ACC112 (cell line): ENCODE measurements around the gene SENP8.
"Not testable (repeated sequence)": the region's sequence is repeated elsewhere in the genome, so short reads cannot be mapped to it uniquely, and the experiment has no call there.

Experiments used
- H2AFZ ChIP-seq: fragments of 200-600 bp; sonication (generic); one replicate; pipeline ENCODE4 v1.6.0; 2017; ENCODE audit warnings: antibody characterized with exemption, low read length; ENCODE audit not compliant: unreplicated experiment
- H3K27ac ChIP-seq: fragments of 200-600 bp; sonication (generic); 2 replicates; pipeline ENCODE4 v1.5.1; 2014; ENCODE audit warnings: low read depth, mild to moderate bottlenecking, antibody characterized with exemption, low read length, moderate library complexity
- H3K27me3 ChIP-seq: fragments of 200-600 bp; sonication (generic); 2 replicates; pipeline ENCODE4 v1.6.1; 2014; ENCODE audit warnings: mild to moderate bottlenecking, antibody characterized with exemption, low read length, moderate library complexity, mixed read lengths; ENCODE audit not compliant: insufficient read depth
- H3K36me3 ChIP-seq: fragments of 200-600 bp; sonication (generic); 2 replicates; pipeline ENCODE4 v1.6.1; 2016; ENCODE audit warnings: mild to moderate bottlenecking, antibody characterized with exemption, low read length, moderate library complexity, mixed read lengths; ENCODE audit not compliant: insufficient read depth
- H3K4me1 ChIP-seq: fragments of 200-600 bp; sonication (generic); one replicate; pipeline ENCODE4 v1.6.1; 2016; ENCODE audit warnings: low read length, mixed read lengths; ENCODE audit not compliant: insufficient read depth, unreplicated experiment, control insufficient read depth
- H3K4me3 ChIP-seq: fragments of 200-600 bp; sonication (generic); 2 replicates; pipeline ENCODE4 v1.5.1; 2014; ENCODE audit warnings: mild to moderate bottlenecking, low read depth, low read length
- H3K79me2 ChIP-seq: fragments of 200-600 bp; sonication (generic); one replicate; pipeline ENCODE4 v1.6.0; 2016; ENCODE audit warnings: low read length; ENCODE audit not compliant: control insufficient read depth, unreplicated experiment, insufficient read depth

Gene SENP8

DNA sequence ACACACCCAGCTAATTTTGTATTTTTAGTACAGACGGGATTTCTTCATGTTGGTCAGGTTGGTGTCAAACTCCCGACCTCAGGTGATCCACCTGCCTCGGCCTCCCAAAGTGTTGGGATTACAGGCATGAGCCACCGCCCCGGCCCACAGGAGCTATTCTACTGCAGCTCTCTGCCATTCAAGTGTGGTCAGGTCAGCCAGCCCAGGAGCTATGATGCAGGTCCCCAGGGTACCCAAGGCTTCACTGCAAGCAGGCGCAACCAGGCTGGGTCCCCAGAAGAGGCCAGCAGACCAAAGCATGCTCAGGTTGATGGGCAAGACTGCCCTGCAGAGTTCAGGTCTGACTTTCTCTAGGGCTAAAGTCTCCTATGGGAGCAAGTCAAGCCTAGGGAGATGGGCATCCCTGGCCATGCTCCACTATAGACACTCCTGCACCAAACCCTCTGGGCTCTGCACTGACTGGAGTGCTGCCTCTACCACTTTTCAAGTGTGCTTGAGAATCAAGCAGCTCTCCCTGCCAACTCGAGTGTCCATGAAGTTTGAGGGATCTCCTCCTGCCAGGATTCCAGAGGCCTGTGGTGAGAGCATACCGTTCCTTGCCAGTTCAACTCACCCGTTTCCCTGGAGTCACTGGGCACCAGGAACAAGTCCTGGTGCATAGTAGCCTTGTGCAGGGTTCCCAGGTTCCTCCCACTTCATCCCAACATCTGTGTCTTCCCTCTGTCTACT, 31.1 kb upstream of the SENP8 start:
- no peaks in the 10 kb centered on the region for H3K27me3 ChIP-seq
- no peaks in the 10 kb centered on the region for H3K79me2 ChIP-seq
- no peaks in the 10 kb centered on the region for H3K4me1 ChIP-seq
- H2AFZ ChIP-seq = no peak overlapping the region
- H3K4me3 ChIP-seq = no peak overlapping the region
- H3K27ac ChIP-seq = no peak overlapping the region
- H3K36me3 ChIP-seq = no peaks in the 10 kb centered on the region

DNA sequence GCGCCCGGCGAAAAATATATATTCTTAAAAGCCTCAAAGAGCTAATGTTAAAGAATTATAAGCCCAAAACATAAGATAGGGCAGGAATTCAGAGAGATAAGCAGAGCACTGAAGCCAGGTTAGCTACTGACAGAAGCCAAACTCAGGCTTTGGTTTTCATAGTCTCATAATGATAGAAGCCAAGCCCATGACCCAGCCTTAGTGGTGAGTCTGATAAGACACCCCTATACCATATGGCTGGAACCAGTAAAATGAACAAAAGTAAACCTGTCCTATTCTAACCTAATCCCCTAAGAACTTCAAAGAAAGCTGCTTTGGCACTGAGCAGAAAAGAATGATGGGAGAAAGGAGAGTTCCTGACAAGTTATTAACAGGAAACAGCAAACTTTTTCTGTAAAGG, 26.2 kb upstream of the SENP8 start:
- H3K27ac ChIP-seq = no peak overlapping the region
- H2AFZ ChIP-seq = no peak overlapping the region
- H3K36me3 ChIP-seq = no peaks in the 10 kb centered on the region
- no peaks in the 10 kb centered on the region for H3K4me1 ChIP-seq
- peaks cover 5% of the 10 kb centered on the region for H3K79me2 ChIP-seq
- H3K4me3 ChIP-seq = no peak overlapping the region
- H3K27me3 ChIP-seq = no peaks in the 10 kb centered on the region

DNA sequence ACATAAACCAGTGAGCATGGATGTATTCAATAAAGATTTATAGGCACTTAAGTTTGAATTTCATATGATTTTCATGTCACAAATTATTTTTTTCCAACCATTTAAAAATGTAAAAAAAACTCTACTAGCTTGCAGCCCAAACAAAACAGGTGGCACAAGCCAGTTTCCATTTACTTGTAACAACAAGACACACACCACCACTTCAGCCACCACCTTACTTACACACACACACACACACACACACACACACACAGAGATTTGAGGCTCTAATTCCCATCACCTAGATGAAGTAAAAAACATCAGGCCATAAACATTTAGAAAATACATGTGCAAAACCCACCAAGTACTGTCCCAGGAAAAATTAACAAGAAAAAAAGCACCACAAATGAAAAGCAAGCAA, 25.5 kb upstream of the SENP8 start:
- no peaks in the 10 kb centered on the region for H3K4me1 ChIP-seq
- no peaks in the 10 kb centered on the region for H3K27me3 ChIP-seq
- H3K36me3 ChIP-seq = no peaks in the 10 kb centered on the region
- no peak overlapping the region for H3K4me3 ChIP-seq
- H3K27ac ChIP-seq = no peak overlapping the region
- no peak overlapping the region for H2AFZ ChIP-seq
- peaks cover 8% of the 10 kb centered on the region for H3K79me2 ChIP-seq

DNA sequence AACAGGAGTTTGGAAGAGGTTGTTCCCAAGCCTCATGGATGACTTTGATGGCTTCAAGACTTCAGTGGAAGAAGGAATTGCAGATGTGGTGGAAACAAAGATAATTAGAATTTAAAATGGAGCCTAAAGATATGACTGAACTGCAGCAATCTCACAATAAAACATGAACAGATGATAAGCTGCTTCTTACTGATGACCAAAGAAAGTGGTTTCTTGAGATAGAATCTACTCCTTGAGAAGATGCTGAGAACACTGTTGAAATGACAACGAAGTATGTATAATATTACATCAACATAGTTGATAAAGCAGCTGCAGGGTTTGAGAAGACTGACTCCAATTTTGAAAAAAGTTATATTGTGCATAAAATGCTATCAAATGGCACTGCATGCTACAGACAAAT, 21.4 kb upstream of the SENP8 start:
- Histone ChIP-seq H3K27ac (no peak overlapping the region), H2AFZ (no peak overlapping the region), H3K27me3 (no peaks in the 10 kb centered on the region), H3K4me3 (no peak overlapping the region), H3K4me1 (no peaks in the 10 kb centered on the region), H3K79me2 (peaks cover 12% of the 10 kb centered on the region), H3K36me3 (no peaks in the 10 kb centered on the region)

DNA sequence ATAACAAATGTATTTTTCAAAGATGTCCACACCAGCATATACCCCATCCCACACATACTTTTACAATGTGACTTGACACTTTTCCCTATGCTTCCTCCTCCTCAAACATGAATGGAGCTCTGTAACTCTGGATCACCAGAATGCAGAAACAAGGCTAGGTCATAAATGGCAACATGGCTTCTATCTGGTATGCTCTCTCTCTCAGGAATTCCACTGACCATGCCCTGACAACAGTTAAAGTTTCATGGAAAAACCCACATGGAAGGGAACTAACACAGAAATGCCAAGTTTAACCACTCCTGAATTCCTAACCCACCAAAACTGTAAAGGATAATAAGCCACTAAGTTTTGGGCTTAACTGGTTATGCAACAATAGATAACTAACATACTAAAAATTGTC, 20.2 kb upstream of the SENP8 start:
- Histone ChIP-seq H3K27ac (no peak overlapping the region), H3K27me3 (no peaks in the 10 kb centered on the region), H3K4me3 (no peak overlapping the region), H3K36me3 (no peaks in the 10 kb centered on the region), H2AFZ (no peak overlapping the region), H3K4me1 (peaks cover under 1% of the 10 kb centered on the region), H3K79me2 (peaks cover 14% of the 10 kb centered on the region)

DNA sequence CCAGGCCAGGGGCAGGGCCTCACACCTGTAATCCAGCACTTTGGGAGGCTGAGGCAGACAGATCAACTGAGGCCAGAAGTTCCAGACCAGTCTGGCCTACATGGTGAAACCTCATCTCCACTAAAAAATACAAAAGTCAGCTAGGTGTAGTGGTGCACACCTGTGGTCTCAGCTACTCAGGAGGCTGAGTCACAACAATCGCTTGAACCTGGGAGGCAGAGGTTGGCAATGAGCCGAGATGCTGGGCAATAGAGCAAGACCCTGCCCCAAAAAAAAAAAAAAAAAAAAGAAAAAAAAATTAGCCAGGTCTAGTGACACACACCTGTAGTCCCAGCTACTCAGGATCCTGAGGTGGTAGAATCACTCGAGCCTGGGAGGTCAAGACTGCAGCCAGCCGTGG, 19.0 kb upstream of the SENP8 start:
- H3K27ac ChIP-seq = no peak overlapping the region
- H3K27me3 ChIP-seq = no peaks in the 10 kb centered on the region
- H3K79me2 ChIP-seq = peaks cover 18% of the 10 kb centered on the region
- H3K4me1 ChIP-seq = peaks cover 3% of the 10 kb centered on the region
- H3K36me3 ChIP-seq = no peaks in the 10 kb centered on the region
- no peak overlapping the region for H2AFZ ChIP-seq
- H3K4me3 ChIP-seq = no peak overlapping the region

DNA sequence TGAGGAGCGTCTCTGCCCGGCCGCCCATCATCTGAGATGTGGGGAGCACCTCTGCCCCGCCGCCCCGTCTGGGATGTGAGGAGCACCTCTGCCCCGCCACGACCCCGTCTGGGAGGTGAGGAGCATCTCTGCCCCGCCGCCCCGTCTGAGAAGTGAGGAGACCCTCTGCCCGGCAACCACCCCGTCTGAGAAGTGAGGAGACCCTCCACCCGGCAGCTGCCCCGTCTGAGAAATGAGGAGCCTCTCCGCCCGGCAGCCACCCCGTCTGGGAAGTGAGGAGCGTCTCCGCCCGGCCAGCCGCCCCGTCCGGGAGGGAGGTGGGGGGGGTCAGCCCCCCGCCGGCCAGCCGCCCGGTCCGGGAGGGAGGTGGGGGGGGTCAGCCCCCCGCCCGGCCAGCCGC, 17.7 kb upstream of the SENP8 start:
- not testable (repeated sequence) for H3K27ac ChIP-seq, H3K36me3 ChIP-seq, H2AFZ ChIP-seq, H3K4me3 ChIP-seq, H3K27me3 ChIP-seq, H3K4me1 ChIP-seq
- H3K79me2 ChIP-seq = peaks cover 19% of the 10 kb centered on the region

DNA sequence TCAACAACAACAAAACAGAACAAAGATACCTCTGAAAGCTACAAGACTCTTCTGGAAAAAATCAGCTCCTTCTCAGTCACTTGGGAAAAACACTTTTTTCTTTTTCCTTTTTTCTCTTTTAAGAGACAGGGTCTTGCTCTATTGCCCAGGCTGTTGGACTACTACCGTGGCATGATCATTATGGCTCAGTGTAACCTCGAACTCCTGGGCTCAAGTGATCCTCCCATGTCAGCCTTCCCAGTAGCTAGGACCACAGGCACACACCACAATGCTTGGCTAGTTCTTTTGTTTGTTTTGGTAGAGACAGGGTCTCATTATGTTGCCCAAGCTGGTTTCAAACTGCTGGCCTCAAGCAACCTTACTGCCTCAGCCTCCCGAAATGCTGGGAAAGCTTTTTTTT, 13.1 kb upstream of the SENP8 start:
- peaks cover 21% of the 10 kb centered on the region for H3K79me2 ChIP-seq
- H3K27me3 ChIP-seq = no peaks in the 10 kb centered on the region
- H2AFZ ChIP-seq = no peak overlapping the region
- no peak overlapping the region for H3K4me3 ChIP-seq
- peaks cover 6% of the 10 kb centered on the region for H3K4me1 ChIP-seq
- H3K36me3 ChIP-seq = no peaks in the 10 kb centered on the region
- no peak overlapping the region for H3K27ac ChIP-seq

DNA sequence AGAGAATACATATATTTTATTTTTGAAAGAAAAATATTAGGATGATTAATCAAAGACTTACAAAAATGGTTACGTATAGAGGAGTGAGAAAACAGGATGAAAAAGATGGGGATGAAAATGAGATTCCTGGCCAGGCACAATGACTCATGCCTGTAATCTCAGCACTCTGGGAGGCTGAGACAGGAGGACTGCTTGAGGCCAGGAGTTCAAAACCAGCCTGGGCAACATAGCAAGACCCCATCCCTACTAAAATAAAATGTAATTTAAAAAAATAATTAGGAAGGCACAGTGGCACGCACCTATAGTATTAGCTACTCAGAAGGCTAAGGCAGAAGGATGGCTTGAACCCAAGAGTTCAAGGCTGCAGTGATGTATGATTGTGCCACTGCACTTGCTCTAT, 12.1 kb upstream of the SENP8 start:
- Histone ChIP-seq H3K4me1 (peaks cover 10% of the 10 kb centered on the region), H3K27ac (no peak overlapping the region), H3K27me3 (no peaks in the 10 kb centered on the region), H3K79me2 (peaks cover 21% of the 10 kb centered on the region), H2AFZ (no peak overlapping the region), H3K36me3 (no peaks in the 10 kb centered on the region), H3K4me3 (no peak overlapping the region)

DNA sequence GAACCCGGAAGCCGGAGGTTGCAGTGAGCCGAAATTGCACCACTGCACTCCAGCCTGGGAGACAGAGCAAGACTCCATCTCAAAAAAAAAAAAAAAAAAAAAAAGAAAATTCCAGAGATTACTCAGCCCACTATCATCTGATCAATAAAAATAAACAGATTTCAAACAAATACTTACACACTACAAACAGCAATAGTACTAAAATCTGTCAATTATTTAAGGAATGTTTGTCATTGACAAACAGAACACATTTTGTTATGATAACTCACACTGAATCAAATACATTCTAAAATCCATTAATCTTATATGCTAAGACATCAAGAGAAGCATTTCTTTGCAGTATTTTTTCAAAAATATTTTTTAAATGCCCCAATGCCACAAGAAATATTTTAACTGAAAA, 7.8 kb upstream of the SENP8 start:
- peaks cover 51% of the 10 kb centered on the region for H3K79me2 ChIP-seq
- no peak overlapping the region for H3K27ac ChIP-seq
- H3K4me3 ChIP-seq = no peak overlapping the region
- H3K4me1 ChIP-seq = peaks cover 9% of the 10 kb centered on the region
- no peak overlapping the region for H2AFZ ChIP-seq
- H3K36me3 ChIP-seq = no peaks in the 10 kb centered on the region
- H3K27me3 ChIP-seq = no peaks in the 10 kb centered on the region

DNA sequence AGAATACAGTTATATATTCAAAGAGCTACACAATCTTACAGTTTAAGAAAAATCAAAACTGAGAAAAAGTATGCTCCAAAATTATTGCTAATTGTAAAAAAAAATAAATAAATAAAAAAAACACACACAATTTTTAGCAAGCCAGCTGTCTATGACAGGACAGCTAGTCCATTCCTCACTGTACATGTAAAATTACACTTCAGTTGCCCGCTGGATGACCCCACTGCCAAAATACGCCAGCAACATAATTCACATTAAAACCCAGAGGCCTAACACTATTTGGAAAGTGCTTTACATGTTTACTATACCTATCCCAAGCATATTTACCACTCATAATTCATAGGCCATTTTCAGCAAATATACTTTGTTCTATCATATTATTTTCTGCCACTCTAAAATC, 6.1 kb upstream of the SENP8 start:
- Histone ChIP-seq H3K4me3 (no peak overlapping the region), H2AFZ (no peak overlapping the region), H3K27ac (no peak overlapping the region), H3K79me2 (peaks cover 67% of the 10 kb centered on the region), H3K4me1 (peaks cover 14% of the 10 kb centered on the region), H3K36me3 (no peaks in the 10 kb centered on the region), H3K27me3 (no peaks in the 10 kb centered on the region)
